DMS79 treated with DMSO at 0.1 percent for 48 hours (cell line): ENCODE data around the gene CPSF4L.

Experiments
- DNase-seq: peaks from one replicate; lab custom pipeline; 2025; lab: John Stamatoyannopoulos, UW

Gene CPSF4L

GRCh38 chr17:73203135-73203787 lies 58.4 kb downstream of the CPSF4L start:
- DNase-seq: no peak

- no peak for DNase-seq
Observed at GRCh38 chr17:73201215-73202069, 60.2 kb downstream of the CPSF4L start.

GRCh38 chr17:73200476-73200875 lies 61.2 kb downstream of the CPSF4L start:
- no peak for DNase-seq

GRCh38 chr17:73199751-73200317 lies 61.8 kb downstream of the CPSF4L start:
- DNase-seq: no peak

GRCh38 chr17:73198930-73199260 lies 62.8 kb downstream of the CPSF4L start:
- no peak for DNase-seq
